ENCODE measurements around the gene CAMSAP3. TPM values are rescaled to one million over a fixed set of nuclear protein-coding genes. Genes with fewer than 3 reads are reported as not detected.

CAMSAP3 gene
- polyA plus RNA-seq, 1 of the 3 experiments (the other 2 are of a cell fraction), result 0.08 TPM

DNA sequence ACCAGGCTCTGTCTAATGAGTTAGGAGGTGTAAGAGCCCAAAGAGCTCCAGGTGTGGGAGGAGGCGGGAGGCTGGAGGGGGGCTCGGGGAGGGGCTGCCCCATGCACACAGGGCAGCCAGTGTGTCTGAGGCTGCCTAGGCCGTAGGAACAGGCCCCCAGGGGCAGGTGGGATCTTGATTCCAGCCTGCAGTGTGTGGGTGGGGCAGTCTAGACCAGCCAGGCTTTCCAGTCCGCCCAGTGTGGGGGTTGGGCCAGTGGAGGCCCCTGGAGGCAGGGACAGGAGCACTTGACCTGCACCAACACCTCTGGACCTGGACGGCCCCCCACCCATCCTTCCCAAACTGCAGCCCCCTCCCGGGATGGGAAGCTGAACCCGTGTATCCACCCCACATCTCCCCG is 5.4 kb upstream of the CAMSAP3 start:
- Histone ChIP-seq H3K27ac (ENCODE audit: low read depth in 2 of 2, low read length in 1 of 2) (no peak overlapping the region), H3K4me2 (no peak overlapping the region), H2AFZ (ENCODE audit: low read depth) (no peak overlapping the region), H4K20me1 (ENCODE audit: insufficient read depth) (no peaks in the 10 kb centered on the region), H3K27me3 (ENCODE audit: insufficient read depth) (peaks cover 26% of the 10 kb centered on the region; the same call in 1 of the 2 replicates), H3F3A (replicated peaks; ENCODE audit: insufficient read depth) (no peaks in the 10 kb centered on the region), H3K9me3 (no peaks in the 10 kb centered on the region), H3K9ac (no peak overlapping the region), H3K9me2 (no peaks in the 10 kb centered on the region), H3K4me3 (ENCODE audit: low read depth in 2 of 2, low read length in 1 of 2) (no peak overlapping the region), H3K4me1 (ENCODE audit: control insufficient read depth in 1 of 2, insufficient read depth in 2 of 2, low read depth in 1 of 2, low read length in 1 of 2) (no peaks in the 10 kb centered on the region), H3K36me3 (replicated peaks in 1 of 2; ENCODE audit: control insufficient read depth in 1 of 2, insufficient read depth in 2 of 2, low read length in 1 of 2) (no peaks in the 10 kb centered on the region), H3K79me2 (ENCODE audit: insufficient read depth) (no peaks in the 10 kb centered on the region)
- TF ChIP-seq TEAD4 (IDR thresholded peaks at IDR 0.05; ENCODE audit: borderline replicate concordance, insufficient read depth) (no peak), NRF1 (IDR thresholded peaks at IDR 0.05; ENCODE audit: low read depth, low read length) (no peak), SIN3A (IDR thresholded peaks at IDR 0.05; ENCODE audit: borderline replicate concordance, low read depth, low read length) (no peak), MEF2A (IDR thresholded peaks at IDR 0.05; ENCODE audit: borderline replicate concordance, low read depth) (no peak), PBX3 (IDR thresholded peaks at IDR 0.05) (no peak), EZH2phosphoT487 (IDR thresholded peaks at IDR 0.05; ENCODE audit: borderline replicate concordance, low read depth) (no peak), MXI1 (IDR thresholded peaks at IDR 0.05; ENCODE audit: low read depth, low read length) (no peak), RCOR1 (IDR thresholded peaks at IDR 0.05; ENCODE audit: low read length) (no peak)
- TF ChIP-seq, protein P1, sequence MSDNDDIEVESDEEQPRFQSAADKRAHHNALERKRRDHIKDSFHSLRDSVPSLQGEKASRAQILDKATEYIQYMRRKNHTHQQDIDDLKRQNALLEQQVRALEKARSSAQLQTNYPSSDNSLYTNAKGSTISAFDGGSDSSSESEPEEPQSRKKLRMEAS (IDR thresholded peaks at IDR 0.05; ENCODE audit: low read depth), result no peak
- CTCF ChIA-PET, result interaction anchor here (1.3 to 3.4 kb wide), 3 partner anchors 22 to 210 kb away, joined by 4 to 15 read pairs (median 4); no protein-coding TSS in a partner anchor
- no peak for DNase-seq
- 26% methylated on average over 4 of the region's 8 CpGs for WGBS (ENCODE audit: low lambda C conversion rate)
- POLR2A ChIA-PET, result no interaction called here

GRCh38 chr19:7596211-7596937 is 711 bp downstream of the CAMSAP3 start:
- peak overlapping the region in 1 of 2 experiments; percentile 48; a peak in 2 of 4 replicates for H3K4me3 ChIP-seq (ENCODE audit: low read depth in 2 of 2, low read length in 1 of 2)
- peaks cover 22% of the 10 kb centered on the region for H3K27me3 ChIP-seq (ENCODE audit: insufficient read depth)
- no peaks in the 10 kb centered on the region for H3K79me2 ChIP-seq (ENCODE audit: insufficient read depth)
- no peaks in the 10 kb centered on the region for H3K9me2 ChIP-seq
- 14% methylated on average over 19 of the region's 70 CpGs for WGBS (ENCODE audit: low lambda C conversion rate)
- peaks cover 0 to 8% of the 10 kb centered on the region in 2 experiments; a peak in 1 of 4 replicates for H3K4me1 ChIP-seq (ENCODE audit: control insufficient read depth in 1 of 2, insufficient read depth in 2 of 2, low read depth in 1 of 2, low read length in 1 of 2)
- no peak for TF ChIP-seq MXI1 (IDR thresholded peaks at IDR 0.05; ENCODE audit: low read depth, low read length)
- no peak for TF ChIP-seq YY1 (IDR thresholded peaks at IDR 0.05; ENCODE audit: low read depth)
- no peak for TF ChIP-seq USF2 (IDR thresholded peaks at IDR 0.05; ENCODE audit: borderline replicate concordance, low read depth, low read length)
- TF ChIP-seq RCOR1 (IDR thresholded peaks at IDR 0.05; ENCODE audit: low read length), result no peak
- no peak for TF ChIP-seq REST (IDR thresholded peaks at IDR 0.05; ENCODE audit: low read depth, low read length)
- no peak for TF ChIP-seq POLR2AphosphoS5 (IDR thresholded peaks at IDR 0.05; ENCODE audit: low read depth, low read length)
- TF ChIP-seq NRF1 (IDR thresholded peaks at IDR 0.05; ENCODE audit: low read depth, low read length), result no peak
- TF ChIP-seq EZH2phosphoT487 (IDR thresholded peaks at IDR 0.05; ENCODE audit: borderline replicate concordance, low read depth), result no peak
- TF ChIP-seq, protein P2, sequence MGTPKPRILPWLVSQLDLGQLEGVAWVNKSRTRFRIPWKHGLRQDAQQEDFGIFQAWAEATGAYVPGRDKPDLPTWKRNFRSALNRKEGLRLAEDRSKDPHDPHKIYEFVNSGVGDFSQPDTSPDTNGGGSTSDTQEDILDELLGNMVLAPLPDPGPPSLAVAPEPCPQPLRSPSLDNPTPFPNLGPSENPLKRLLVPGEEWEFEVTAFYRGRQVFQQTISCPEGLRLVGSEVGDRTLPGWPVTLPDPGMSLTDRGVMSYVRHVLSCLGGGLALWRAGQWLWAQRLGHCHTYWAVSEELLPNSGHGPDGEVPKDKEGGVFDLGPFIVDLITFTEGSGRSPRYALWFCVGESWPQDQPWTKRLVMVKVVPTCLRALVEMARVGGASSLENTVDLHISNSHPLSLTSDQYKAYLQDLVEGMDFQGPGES (IDR thresholded peaks at IDR 0.05; ENCODE audit: low read depth, low read length), result no peak
- TF ChIP-seq NFIC (IDR thresholded peaks at IDR 0.05; ENCODE audit: borderline replicate concordance), result no peak
- no peak for TF ChIP-seq SIN3A (IDR thresholded peaks at IDR 0.05; ENCODE audit: borderline replicate concordance, low read depth, low read length)
- no peak overlapping the region for H3K27ac ChIP-seq (ENCODE audit: low read depth in 2 of 2, low read length in 1 of 2)
- H4K20me1 ChIP-seq (ENCODE audit: insufficient read depth), result no peaks in the 10 kb centered on the region
- H3K9me3 ChIP-seq, result no peaks in the 10 kb centered on the region
- H3K4me2 ChIP-seq, result no peak overlapping the region
- DNase-seq, result peak; percentile 70
- H3K9ac ChIP-seq, result no peak overlapping the region
- no peak overlapping the region for H2AFZ ChIP-seq (ENCODE audit: low read depth)
- ChIA-PET POLR2A (interaction anchor here (0.6 to 2.4 kb wide), 4 partner anchors 9 to 33 kb away, joined by 3 to 9 read pairs (median 4); partner anchors contain the start of genes PET100 and XAB2), CTCF (interaction anchor here (0.7 to 2.8 kb wide), 7 partner anchors 11 to 53 kb away, joined by 3 to 19 read pairs (median 3); no protein-coding TSS in a partner anchor)
- H3K36me3 ChIP-seq (replicated peaks in 1 of 2; ENCODE audit: control insufficient read depth in 1 of 2, insufficient read depth in 2 of 2, low read length in 1 of 2), result no peaks in the 10 kb centered on the region
- no peaks in the 10 kb centered on the region for H3F3A ChIP-seq (replicated peaks; ENCODE audit: insufficient read depth)

All from SK-N-SH (cell line).